Measurements from ENCODE around the gene OXSR1. TPM values are rescaled to one million over a fixed set of nuclear protein-coding genes. Genes with fewer than 3 reads are reported as not detected.
"Not testable (repeated sequence)": the region's sequence is repeated elsewhere in the genome, so short reads cannot be mapped to it uniquely, and the experiment has no call there.

The OXSR1 gene
- total RNA-seq, 1 donor from 2014 or later: 66.0 TPM

DNA sequence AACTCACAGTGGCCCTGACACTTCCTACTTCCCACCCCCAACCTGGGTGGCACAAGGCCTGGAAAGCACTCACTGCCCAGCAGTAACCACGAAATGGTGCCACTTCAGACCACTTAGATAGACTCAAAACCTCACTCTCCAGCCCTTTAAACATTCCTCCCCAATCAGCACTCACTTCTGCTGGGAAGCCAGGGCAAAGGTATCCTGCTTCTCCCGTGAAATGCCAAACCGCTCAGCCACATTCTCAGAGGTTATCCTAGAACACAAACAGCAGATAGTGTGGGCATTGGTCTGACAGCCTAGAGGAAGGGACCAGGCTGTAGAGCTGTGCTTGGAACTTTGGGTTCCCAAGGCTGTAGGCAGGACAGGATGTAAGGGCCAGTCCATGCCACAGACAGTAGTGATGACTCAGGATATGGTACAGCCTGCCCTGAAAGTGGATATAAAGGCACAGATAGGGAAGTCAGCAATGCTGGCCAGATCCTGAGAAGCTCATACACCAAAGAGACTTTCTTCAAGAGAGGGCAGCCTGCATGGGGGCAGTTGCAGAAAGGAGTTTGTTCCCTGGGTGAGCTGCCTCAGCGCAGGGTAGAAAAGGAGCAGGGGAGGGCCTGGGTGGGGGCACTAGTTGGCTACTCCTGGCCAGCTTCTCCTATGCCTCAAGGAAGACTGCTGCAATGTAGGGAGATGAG lies 37.6 kb upstream of the OXSR1 start:
- no peak for DNase-seq (ENCODE audit: low read depth)

- DNase-seq (ENCODE audit: low read depth): no peak
These were observed 37.1 kb upstream of the OXSR1 start for GRCh38 chr3:38128303-38128655.

DNA sequence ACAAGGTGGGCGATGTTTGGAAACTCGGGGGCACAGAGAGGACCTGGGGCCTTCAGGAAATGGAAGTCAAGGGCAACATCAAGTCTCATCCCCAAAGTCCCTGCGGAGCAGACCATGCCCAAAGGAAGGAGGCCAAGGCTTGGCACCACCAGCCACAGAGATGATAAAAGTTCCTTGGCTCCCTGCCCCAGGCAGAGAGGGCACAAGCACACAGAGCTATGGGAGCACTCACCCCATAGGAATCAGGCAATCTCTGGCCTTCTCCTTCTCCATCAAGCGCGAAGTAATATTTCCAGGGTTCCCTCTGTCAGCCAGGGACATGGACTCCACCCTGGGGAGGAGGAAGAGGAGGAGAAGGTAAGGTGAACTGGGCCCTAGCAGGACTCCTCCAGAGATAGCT lies 36.3 kb upstream of the OXSR1 start:
- no peak for DNase-seq (ENCODE audit: low read depth)

- DNase-seq (ENCODE audit: low read depth): no peak
These were observed 34.7 kb upstream of the OXSR1 start for GRCh38 chr3:38130631-38131065.

- DNase-seq (ENCODE audit: low read depth): no peak
These were observed 33.5 kb upstream of the OXSR1 start for GRCh38 chr3:38131621-38132369.

- no peak for DNase-seq (ENCODE audit: low read depth)
These were observed 32.2 kb upstream of the OXSR1 start for GRCh38 chr3:38133209-38133556.

- DNase-seq (ENCODE audit: low read depth): peak; percentile 73
These were observed 31.6 kb upstream of the OXSR1 start for GRCh38 chr3:38133557-38134405.

- DNase-seq (ENCODE audit: low read depth): not testable (repeated sequence)
These were observed 30.7 kb upstream of the OXSR1 start for GRCh38 chr3:38134517-38135143.

- DNase-seq (ENCODE audit: low read depth): not testable (repeated sequence)
These were observed 29.6 kb upstream of the OXSR1 start for GRCh38 chr3:38135621-38136277.

DNA sequence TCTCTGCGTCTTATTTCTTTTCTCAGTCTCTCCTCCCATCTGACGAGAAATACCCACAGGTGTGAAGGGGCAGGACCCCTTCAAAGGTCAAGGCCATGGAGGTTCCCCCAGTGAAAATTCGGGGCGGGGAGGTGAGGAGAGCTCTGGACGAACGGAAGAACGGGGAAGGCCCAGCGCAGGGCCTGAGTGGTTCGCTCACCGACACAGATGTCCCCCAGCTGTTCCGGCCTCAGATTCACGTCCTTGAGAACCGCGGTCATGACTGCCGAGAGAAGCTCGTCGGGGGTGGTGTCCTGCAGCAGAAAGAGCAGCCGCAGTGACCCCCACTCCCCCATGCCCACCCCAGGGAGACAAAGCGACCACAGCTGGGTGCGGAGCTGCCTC lies 29.0 kb upstream of the OXSR1 start:
- DNase-seq (ENCODE audit: low read depth): no peak

DNA sequence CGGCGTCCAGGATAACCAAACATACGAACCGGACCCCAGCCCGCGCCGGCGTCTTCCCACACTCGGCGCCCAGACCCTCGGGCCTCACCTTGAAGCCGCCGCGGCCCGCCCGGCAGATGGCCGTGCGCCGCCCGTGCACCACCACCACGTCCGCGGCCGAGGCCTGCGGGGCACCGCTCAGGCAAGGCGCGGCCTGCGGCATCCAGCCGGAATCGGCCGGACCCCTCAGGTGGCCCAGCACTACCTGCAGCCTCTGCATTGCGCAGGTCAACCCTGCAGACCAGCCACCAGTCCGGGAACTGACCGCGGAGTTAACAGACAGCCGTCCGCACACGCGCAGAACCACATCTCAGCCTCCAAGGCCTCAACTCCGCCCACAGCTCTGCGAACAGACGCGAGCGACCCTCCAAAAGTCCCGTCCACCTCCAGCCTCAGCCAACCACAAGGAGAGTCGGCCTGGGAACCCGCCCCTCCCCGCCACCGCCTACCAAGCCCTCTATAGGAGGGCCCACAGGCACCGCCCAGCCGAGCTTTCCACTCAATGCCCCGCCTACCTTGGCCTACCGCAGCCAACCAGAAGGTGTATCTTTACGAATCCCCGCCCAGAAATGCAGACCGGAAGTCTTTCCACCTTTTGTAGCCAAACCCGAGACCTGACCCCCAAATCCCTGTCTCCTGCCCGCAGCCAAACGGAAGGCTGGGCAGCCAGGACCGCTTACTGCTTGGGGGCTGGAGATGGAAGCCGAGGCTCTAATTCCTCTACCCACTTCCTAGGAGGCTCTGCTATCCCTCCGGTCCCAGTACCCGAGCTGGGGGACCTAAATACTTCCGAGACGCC lies 28.3 kb upstream of the OXSR1 start, which contains the start of gene ACAA1:
Gene ACAA1 (minus strand): TSS at position 351 of the 838 bp plus-strand sequence. CDS start 92 bp downstream, at position 259.
- DNase-seq (ENCODE audit: low read depth): peak; percentile 98

GRCh38 chr3:38137615-38138348 lies 27.6 kb upstream of the OXSR1 start:
- DNase-seq (ENCODE audit: low read depth): no peak

DNA sequence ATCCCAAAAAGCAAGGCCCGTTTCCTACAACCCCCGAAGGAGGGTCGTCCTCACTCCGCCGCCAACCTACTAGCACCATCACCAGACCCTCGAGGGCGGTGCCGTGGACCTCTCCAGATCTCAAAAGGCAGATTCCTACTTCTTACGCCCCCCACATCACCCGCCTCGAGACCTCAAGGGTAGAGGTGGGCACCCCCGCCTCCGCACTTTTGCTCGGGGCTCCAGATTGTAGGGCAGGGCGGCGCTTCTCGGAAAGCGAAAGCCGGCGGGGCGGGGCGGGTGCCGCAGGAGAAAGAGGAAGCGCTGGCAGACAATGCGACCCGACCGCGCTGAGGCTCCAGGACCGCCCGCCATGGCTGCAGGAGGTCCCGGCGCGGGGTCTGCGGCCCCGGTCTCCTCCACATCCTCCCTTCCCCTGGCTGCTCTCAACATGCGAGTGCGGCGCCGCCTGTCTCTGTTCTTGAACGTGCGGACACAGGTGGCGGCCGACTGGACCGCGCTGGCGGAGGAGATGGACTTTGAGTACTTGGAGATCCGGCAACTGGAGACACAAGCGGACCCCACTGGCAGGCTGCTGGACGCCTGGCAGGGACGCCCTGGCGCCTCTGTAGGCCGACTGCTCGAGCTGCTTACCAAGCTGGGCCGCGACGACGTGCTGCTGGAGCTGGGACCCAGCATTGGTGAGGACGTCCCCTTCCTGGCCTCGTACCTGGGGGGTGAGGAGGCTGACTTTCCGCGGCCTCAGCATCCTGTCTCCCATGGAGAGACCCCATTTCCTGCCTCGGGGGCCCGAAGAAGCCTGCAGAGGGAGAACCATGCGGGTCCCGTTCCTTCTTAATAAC lies 26.8 kb upstream of the OXSR1 start, which contains the start of gene MYD88:
Gene MYD88 (plus strand): TSS at position 313 of the 842 bp plus-strand sequence. CDS start 40 bp downstream, at position 353.
- no peak for DNase-seq (ENCODE audit: low read depth)

DNA sequence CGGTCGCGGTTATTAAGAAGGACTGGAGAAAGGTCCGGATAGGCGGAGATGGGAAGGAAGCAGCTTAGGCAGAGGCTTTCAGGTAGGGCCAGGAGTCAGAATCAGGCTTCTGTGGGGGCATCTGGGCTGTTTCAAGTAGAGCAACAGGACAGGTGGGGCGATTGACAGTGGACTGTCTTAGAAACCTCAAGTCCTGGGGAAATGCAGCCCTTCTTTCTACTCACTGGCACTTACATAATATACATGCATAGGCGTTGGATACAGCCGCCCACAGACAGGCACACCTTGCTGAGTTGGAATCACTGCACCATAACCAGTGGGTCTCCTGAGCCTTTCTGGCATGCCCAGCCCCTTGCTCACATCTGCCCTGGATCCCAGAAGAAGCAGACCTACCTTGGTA lies 26.1 kb upstream of the OXSR1 start:
- DNase-seq (ENCODE audit: low read depth): no peak

- no peak for DNase-seq (ENCODE audit: low read depth)
These were observed 25.7 kb upstream of the OXSR1 start for GRCh38 chr3:38139652-38140051.

GRCh38 chr3:38140326-38141172 lies 24.8 kb upstream of the OXSR1 start:
- DNase-seq (ENCODE audit: low read depth): no peak

DNA sequence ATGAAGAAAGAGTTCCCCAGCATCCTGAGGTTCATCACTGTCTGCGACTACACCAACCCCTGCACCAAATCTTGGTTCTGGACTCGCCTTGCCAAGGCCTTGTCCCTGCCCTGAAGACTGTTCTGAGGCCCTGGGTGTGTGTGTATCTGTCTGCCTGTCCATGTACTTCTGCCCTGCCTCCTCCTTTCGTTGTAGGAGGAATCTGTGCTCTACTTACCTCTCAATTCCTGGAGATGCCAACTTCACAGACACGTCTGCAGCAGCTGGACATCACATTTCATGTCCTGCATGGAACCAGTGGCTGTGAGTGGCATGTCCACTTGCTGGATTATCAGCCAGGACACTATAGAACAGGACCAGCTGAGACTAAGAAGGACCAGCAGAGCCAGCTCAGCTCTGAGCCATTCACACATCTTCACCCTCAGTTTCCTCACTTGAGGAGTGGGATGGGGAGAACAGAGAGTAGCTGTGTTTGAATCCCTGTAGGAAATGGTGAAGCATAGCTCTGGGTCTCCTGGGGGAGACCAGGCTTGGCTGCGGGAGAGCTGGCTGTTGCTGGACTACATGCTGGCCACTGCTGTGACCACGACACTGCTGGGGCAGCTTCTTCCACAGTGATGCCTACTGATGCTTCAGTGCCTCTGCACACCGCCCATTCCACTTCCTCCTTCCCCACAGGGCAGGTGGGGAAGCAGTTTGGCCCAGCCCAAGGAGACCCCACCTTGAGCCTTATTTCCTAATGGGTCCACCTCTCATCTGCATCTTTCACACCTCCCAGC lies 24.0 kb upstream of the OXSR1 start:
- no peak for DNase-seq (ENCODE audit: low read depth)

Data from renal cortical epithelial cell (primary cell).